Mucosa of descending colon (tissue), 3 donors: ENCODE results near the gene ZSWIM6. TPM values are rescaled to one million over a fixed set of nuclear protein-coding genes. Genes with fewer than 3 reads are reported as not detected.

Source experiments
- ATAC-seq: fragments of 200-7000 bp; cut with Tn5 transposase; one replicate; pipeline ENCODE4 v1.9.1; 2020; ENCODE audit warnings: mild to moderate bottlenecking, moderate library complexity
- DNase-seq, 3 donors: peaks; one replicate each; pipeline ENCODE4 v3.0.0-alpha.2; 2020
- H3K36me3 ChIP-seq: fragments of 200-600 bp; one replicate; pipeline ENCODE4 v1.8.0; 2021; ENCODE audit warnings: low read depth, mild to moderate bottlenecking
- H3K4me1 ChIP-seq: fragments of 200-600 bp; one replicate; pipeline ENCODE4 v1.8.0; 2021; ENCODE audit warnings: low read depth, mild to moderate bottlenecking
- H3K4me3 ChIP-seq: fragments of 200-600 bp; one replicate; pipeline ENCODE4 v1.8.0; 2021; ENCODE audit warnings: mild to moderate bottlenecking
- H3K9me3 ChIP-seq: fragments of 200-600 bp; one replicate; pipeline ENCODE4 v1.8.0; 2021; ENCODE audit warnings: mild to moderate bottlenecking
- CTCF ChIP-seq: fragments of 200-600 bp; IDR thresholded peaks from one replicate; pipeline ENCODE4 v1.8.0; 2022; ENCODE audit warnings: antibody characterized with exemption, mild to moderate bottlenecking
- intact Hi-C, 2 donors: fragments of 100-400 bp; cut with DNase I in 1 of 2; cut with micrococcal nuclease in 1 of 2; formaldehyde crosslinking; loops; one replicate each; pipeline versions ENCODE4 v1.11.0 to v1.11.1; 2022; cut with DNase I, micrococcal nuclease
- total RNA-seq, 3 donors: library from RNA; stranded (reverse); fragmentation: NEBNext Ultra II Directional in 2 of 3; extraction: Animal tissue kit (Norgen Biotek cat#: 25700) in 2 of 3; gene quantifications; one replicate each; pipeline versions ENCODE4 v1.2.1 to v1.2.4, GENCODE V29; 2021 to 2023
- donor health status: DM: no; HTN: no; CAD: no; lungs with moderate emphysema.
- donor health status: DM: no; HTN: no; CAD: no.
- donor health status: DM: no; HTN: yes; CAD: no.

The ZSWIM6 gene
- total RNA-seq, 3 donors from 2014 or later = 26.2 to 39.4 (median 27.8) TPM

DNA sequence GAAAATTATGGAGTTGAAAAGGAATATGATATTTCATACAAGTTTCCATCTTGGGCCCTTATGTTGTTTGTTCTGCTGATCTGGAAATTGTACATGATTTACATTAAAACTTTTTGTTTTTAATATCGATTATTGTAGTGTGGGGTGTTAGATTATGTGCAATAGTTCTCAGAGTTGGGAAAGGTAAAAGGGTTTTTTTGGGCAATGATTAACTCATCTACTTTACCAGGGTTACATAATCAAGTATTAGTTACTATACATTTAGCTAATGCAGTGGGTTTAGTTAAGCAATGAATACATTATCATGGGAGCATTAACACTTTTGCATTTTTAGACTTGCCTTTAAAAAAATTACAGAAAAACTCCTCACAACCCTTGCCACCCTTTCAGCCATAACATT, 134.0 kb downstream of the ZSWIM6 start:
- Histone ChIP-seq H3K4me3 (no peak overlapping the region), H3K4me1 (peaks cover 24% of the 10 kb centered on the region), H3K36me3 (no peaks in the 10 kb centered on the region), H3K9me3 (no peaks in the 10 kb centered on the region)
- TF ChIP-seq CTCF = no peak
- DNase-seq (no peak), ATAC-seq (no peak)
- intact Hi-C loops = no loop called here

GRCh38 chr5:61467766-61468482, 135.9 kb downstream of the ZSWIM6 start:
- H3K4me1 ChIP-seq = peaks cover 24% of the 10 kb centered on the region
- intact Hi-C loops = no loop called here
- H3K4me3 ChIP-seq = no peak overlapping the region
- peak in 1 of 3 donors; percentile 49 for DNase-seq
- H3K36me3 ChIP-seq = no peaks in the 10 kb centered on the region
- H3K9me3 ChIP-seq = no peaks in the 10 kb centered on the region
- peak; percentile 75 for ATAC-seq
- TF ChIP-seq CTCF = no peak

DNA sequence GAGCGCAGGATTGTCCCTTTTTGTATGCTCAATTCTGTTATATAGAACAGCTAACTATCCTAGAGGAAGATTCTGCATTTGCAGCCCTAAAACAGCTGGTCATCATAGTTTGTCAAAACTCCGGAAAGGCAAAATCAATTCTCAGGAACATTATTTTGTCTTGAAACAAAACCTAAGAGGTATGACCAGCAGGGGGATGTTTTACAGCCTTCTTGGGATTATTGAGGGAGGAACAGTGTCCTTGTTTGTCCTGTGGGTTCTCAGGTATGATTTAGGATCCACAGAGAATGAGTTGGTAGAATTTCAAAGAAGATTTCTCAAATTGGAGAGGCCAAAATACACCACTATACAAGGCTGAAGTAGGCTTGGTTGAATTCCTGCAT, 136.4 kb downstream of the ZSWIM6 start:
- Histone ChIP-seq H3K9me3 (no peaks in the 10 kb centered on the region), H3K36me3 (no peaks in the 10 kb centered on the region), H3K4me3 (no peak overlapping the region), H3K4me1 (peaks cover 24% of the 10 kb centered on the region)
- intact Hi-C loops = no loop called here
- ATAC-seq (no peak), DNase-seq (no peak)
- no peak for TF ChIP-seq CTCF

DNA sequence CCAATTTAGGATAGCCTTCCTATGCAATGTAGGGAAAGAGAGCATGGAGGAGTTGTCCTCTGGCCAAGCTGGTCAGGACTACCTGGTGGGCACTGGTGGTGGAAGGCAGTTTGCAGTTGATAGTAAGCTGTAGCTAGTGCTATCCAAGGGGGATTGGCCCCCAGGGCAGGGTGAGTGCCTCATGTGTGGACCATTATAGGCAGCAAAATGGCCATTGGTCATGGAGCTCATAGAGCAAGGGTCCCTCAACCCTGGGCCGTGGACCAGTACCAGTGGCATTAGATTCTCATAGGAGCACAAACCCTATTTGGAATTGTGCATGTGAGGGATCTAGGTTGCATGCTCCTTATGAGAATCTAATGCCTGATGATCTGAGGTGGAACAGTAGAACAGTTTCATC, 139.3 kb downstream of the ZSWIM6 start:
- H3K9me3 ChIP-seq = no peaks in the 10 kb centered on the region

DNA sequence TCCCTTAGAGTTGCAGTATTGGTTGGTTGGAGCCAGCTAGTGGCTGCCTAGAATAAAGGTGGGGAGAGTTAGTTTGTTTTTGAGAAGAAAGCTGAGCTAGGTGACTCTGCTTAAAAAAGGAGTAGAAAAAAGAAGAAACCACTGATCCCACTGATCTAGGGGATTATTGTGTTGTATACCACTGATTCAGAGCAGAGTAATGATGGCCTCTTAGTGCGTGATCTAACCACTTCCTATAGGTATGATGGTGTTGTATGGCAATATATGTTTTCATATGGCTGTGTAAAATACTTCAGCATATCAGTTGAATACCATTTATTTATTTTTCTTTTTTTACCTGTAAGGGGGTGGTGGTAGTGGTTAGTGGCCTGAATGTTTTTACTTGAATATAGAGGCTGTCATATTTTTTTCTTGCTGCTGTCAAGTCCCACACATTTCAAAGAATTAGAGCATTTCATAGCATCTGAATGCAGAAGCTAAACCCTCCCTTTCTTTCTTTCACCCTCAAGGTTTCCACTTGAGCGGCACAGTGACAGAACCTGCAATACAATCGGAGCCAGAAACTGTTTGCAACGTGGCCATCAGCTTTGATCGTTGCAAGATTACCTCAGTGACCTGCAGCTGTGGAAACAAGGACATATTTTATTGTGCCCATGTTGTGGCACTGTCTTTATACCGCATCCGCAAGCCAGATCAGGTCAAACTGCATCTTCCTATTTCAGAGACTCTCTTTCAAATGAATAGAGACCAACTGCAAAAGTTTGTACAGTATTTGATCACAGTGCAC, 140.3 kb downstream of the ZSWIM6 start:
- no peak overlapping the region for H3K4me3 ChIP-seq
- H3K9me3 ChIP-seq = no peaks in the 10 kb centered on the region
- intact Hi-C loops = no loop called here
- no peak for TF ChIP-seq CTCF
- H3K36me3 ChIP-seq = no peaks in the 10 kb centered on the region
- ATAC-seq (peak; percentile 45), DNase-seq (peak in 1 of 3 donors; percentile 16)
- H3K4me1 ChIP-seq = peaks cover 13% of the 10 kb centered on the region

More for the DNA sequence above, 139.3 kb downstream of the ZSWIM6 start:
- ATAC-seq (no peak), DNase-seq (no peak)
- Histone ChIP-seq H3K4me1 (peaks cover 13% of the 10 kb centered on the region), H3K4me3 (no peak overlapping the region), H3K36me3 (no peaks in the 10 kb centered on the region)
- intact Hi-C loops = no loop called here
- TF ChIP-seq CTCF = no peak
